Subcutaneous abdominal adipose tissue (tissue), 5 donors: ENCODE results near the gene PIK3CD.
A peak's percentile ranks its signal among the peaks of the same experiment; 100 is the strongest.

Source experiments
- H3K27ac ChIP-seq: one replicate; pipeline ENCODE4 v1.7.0; 2013; ENCODE audit warnings: low read depth, mild to moderate bottlenecking, inconsistent platforms, low read length, moderate library complexity
- H3K27me3 ChIP-seq, 5 donors: one replicate each; pipeline ENCODE4 v1.7.0; 2013; ENCODE audit warnings: low read length in 5 of 5, inconsistent platforms in 1 of 5; ENCODE audit not compliant: control insufficient read depth in 5 of 5, insufficient read depth in 4 of 5
- H3K36me3 ChIP-seq, 5 donors: one replicate each; pipeline ENCODE4 v1.7.0; 2013; ENCODE audit warnings: low read length in 5 of 5; ENCODE audit not compliant: control insufficient read depth in 5 of 5, insufficient read depth in 5 of 5
- H3K4me1 ChIP-seq, 5 donors: one replicate each; pipeline ENCODE4 v1.7.0; 2013; ENCODE audit warnings: low read length in 5 of 5, mild to moderate bottlenecking in 3 of 5, moderate library complexity in 1 of 5; ENCODE audit not compliant: control insufficient read depth in 5 of 5, insufficient read depth in 5 of 5
- H3K4me3 ChIP-seq, 5 donors: one replicate each; pipeline ENCODE4 v1.7.0; 2013; ENCODE audit warnings: low read length in 5 of 5, low read depth in 1 of 5
- H3K9ac ChIP-seq, 5 donors: one replicate each; pipeline ENCODE4 v1.7.0; 2013; ENCODE audit warnings: low read length in 5 of 5, mild to moderate bottlenecking in 4 of 5, moderate library complexity in 3 of 5
- H3K9me3 ChIP-seq, 5 donors: one replicate each; pipeline ENCODE4 v1.7.0; 2013; ENCODE audit warnings: low read length in 5 of 5; ENCODE audit not compliant: control insufficient read depth in 5 of 5
- donor health status: healthy.
- donor health status: healthy.
- donor health status: healthy.
- donor health status: healthy.
- donor health status: healthy.

The PIK3CD gene

GRCh38 chr1:9653491-9654050, 2.0 kb downstream of the PIK3CD start:
- Histone ChIP-seq H3K4me1 (peaks cover 0 to 37% (median 15%) of the 10 kb centered on the region in 5 donors), H3K9me3 (no peaks in the 10 kb centered on the region), H3K36me3 (no peaks in the 10 kb centered on the region), H3K9ac (no peak overlapping the region), H3K27ac (no peak overlapping the region), H3K27me3 (peaks cover 4 to 29% (median 7%) of the 10 kb centered on the region in 5 donors), H3K4me3 (peak overlapping the region; percentile 2 to 72 (median 11))

- Histone ChIP-seq H3K27ac (no peak overlapping the region), H3K4me3 (peak overlapping the region; percentile 11 to 72 (median 36)), H3K4me1 (peaks cover 0 to 37% (median 15%) of the 10 kb centered on the region in 5 donors), H3K27me3 (peaks cover 4 to 29% (median 7%) of the 10 kb centered on the region in 5 donors), H3K36me3 (no peaks in the 10 kb centered on the region), H3K9me3 (no peaks in the 10 kb centered on the region), H3K9ac (no peak overlapping the region)
Observed at GRCh38 chr1:9654051-9654833, 2.7 kb downstream of the PIK3CD start.

DNA sequence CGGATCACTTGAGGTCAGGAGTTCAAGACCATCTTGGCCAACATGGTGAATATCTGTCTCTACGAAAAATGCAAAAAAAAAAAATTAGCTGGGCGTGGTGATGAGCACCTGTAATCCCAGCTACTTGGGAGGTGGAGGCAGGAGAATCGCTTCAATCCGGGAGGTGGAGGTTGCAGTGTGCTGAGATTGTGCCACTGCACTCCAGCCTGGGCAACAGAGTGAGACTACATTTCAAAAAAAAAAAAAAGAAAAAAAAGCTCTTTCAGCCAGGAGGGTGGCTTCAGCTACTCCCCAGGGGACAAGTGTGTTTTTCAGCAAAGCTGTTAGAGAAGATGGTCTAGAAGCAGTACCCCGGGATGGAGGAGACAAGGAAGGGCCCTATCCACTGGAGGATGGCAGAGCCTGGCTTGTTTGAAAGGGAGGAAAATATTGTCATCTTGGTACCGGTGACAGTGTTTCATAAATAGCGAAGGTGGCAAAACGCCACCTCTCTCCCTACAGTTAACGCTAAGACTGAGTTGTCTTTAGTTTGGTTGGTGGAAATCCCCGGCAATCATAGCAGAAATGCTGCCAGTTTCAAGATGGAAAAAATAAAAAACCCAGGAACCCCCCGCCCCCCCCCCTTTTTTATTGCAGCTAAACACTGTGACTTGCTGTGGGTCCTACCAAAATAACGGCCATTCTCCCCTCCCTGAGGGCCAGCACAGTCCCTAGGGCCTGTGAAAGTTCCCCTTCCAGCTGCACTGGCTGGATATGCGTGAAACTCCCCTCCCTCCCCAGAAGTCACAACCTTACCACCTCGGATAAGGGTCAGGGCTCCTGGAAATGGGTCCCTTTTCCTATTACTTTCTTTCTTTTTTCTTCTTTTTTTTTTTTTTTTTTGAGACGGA, 3.5 kb downstream of the PIK3CD start:
- Histone ChIP-seq H3K27me3 (peaks cover 3 to 26% (median 7%) of the 10 kb centered on the region in 5 donors), H3K9me3 (no peaks in the 10 kb centered on the region), H3K9ac (no peak overlapping the region), H3K4me1 (peaks cover 0 to 37% (median 15%) of the 10 kb centered on the region in 5 donors), H3K36me3 (no peaks in the 10 kb centered on the region), H3K27ac (no peak overlapping the region), H3K4me3 (peak overlapping the region in 1 of 5 donors; percentile 72)

GRCh38 chr1:9655836-9656235, 4.3 kb downstream of the PIK3CD start:
- peaks cover 3 to 26% (median 7%) of the 10 kb centered on the region in 5 donors for H3K27me3 ChIP-seq
- no peak overlapping the region for H3K27ac ChIP-seq
- H3K9me3 ChIP-seq: no peaks in the 10 kb centered on the region
- H3K4me1 ChIP-seq: peaks cover 0 to 36% (median 15%) of the 10 kb centered on the region in 5 donors
- H3K9ac ChIP-seq: no peak overlapping the region
- H3K4me3 ChIP-seq: no peak overlapping the region
- no peaks in the 10 kb centered on the region for H3K36me3 ChIP-seq

GRCh38 chr1:9657521-9658032, 6.0 kb downstream of the PIK3CD start:
- no peaks in the 10 kb centered on the region for H3K36me3 ChIP-seq
- peaks cover 0 to 18% (median 3%) of the 10 kb centered on the region in 5 donors for H3K4me1 ChIP-seq
- peaks cover 0 to 19% (median 4%) of the 10 kb centered on the region in 5 donors for H3K27me3 ChIP-seq
- no peak overlapping the region for H3K4me3 ChIP-seq
- no peak overlapping the region for H3K9ac ChIP-seq
- no peak overlapping the region for H3K27ac ChIP-seq
- H3K9me3 ChIP-seq: no peaks in the 10 kb centered on the region

GRCh38 chr1:9658199-9658598, 6.7 kb downstream of the PIK3CD start:
- Histone ChIP-seq H3K27me3 (peaks cover 0 to 13% (median under 1%) of the 10 kb centered on the region in 5 donors), H3K27ac (no peak overlapping the region), H3K4me1 (peaks cover 0 to 15% (median 3%) of the 10 kb centered on the region in 5 donors), H3K9ac (no peak overlapping the region), H3K9me3 (no peaks in the 10 kb centered on the region), H3K4me3 (no peak overlapping the region), H3K36me3 (no peaks in the 10 kb centered on the region)

GRCh38 chr1:9659328-9659727, 7.8 kb downstream of the PIK3CD start:
- Histone ChIP-seq H3K4me1 (peaks cover 0 to 7% (median 2%) of the 10 kb centered on the region in 5 donors), H3K27me3 (peaks cover 0 to 3% (median 0%) of the 10 kb centered on the region in 5 donors), H3K4me3 (no peak overlapping the region), H3K36me3 (no peaks in the 10 kb centered on the region), H3K27ac (no peak overlapping the region), H3K9ac (no peak overlapping the region), H3K9me3 (no peaks in the 10 kb centered on the region)

DNA sequence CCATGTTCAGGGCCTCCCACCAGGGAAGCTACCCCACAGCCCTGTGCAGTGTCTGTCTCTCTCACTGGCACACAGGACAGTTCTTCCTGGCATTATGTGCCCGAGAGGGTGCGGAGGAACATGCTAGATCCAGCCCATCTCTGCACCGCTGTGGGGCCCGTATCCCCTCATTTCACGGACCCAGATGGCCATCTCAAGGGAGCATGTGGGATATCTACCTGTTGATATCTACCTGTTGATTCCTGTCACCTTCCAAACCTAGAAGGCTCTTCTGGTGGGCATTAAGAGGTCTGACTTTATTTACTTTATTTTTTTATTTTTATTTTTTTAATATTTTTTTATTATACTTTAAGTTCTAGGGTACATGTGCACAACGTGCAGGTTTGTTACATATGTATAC, 11.7 kb downstream of the PIK3CD start:
- Histone ChIP-seq H3K27me3 (peaks cover 0 to 3% (median 0%) of the 10 kb centered on the region in 5 donors), H3K4me1 (no peaks in the 10 kb centered on the region), H3K36me3 (no peaks in the 10 kb centered on the region), H3K27ac (no peak overlapping the region), H3K9me3 (no peaks in the 10 kb centered on the region), H3K9ac (no peak overlapping the region), H3K4me3 (no peak overlapping the region)

DNA sequence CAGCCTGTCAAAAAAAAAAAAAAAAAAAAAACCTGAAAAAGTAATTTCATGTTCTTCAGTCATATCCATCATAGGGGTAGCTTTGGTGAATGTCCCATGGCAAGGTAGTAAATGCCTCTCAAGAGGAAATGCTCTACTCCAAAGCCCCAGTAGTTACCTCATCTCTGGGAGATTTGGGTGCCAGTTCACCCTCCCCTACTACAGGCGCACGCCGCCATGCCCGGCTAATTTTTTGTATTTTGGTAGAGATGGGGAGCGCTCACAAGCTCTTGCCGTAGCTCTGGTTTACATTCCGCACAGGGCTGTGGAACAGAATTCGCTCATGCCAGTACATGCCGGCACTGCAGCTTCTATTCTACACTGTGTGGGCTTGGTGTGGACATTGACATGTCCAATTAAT, 13.7 kb downstream of the PIK3CD start:
- Histone ChIP-seq H3K27ac (no peak overlapping the region), H3K9ac (no peak overlapping the region), H3K27me3 (peaks cover 0 to 4% (median 2%) of the 10 kb centered on the region in 5 donors), H3K36me3 (no peaks in the 10 kb centered on the region), H3K9me3 (no peaks in the 10 kb centered on the region), H3K4me1 (no peaks in the 10 kb centered on the region), H3K4me3 (no peak overlapping the region)
